Measurements from ENCODE around the gene RAMP1.

RAMP1 gene

GRCh38 chr2:237885931-237886684, 26.7 kb downstream of the RAMP1 start:
- no peak for TF ChIP-seq CTCF (IDR thresholded peaks at IDR 0.05; ENCODE audit: control insufficient read depth, insufficient read depth, low read depth, low read length, missing control alignments)
- H3K4me3 ChIP-seq (ENCODE audit: control insufficient read depth, low read depth, low read length) = no peak overlapping the region
- no peak for DNase-seq (ENCODE audit: low read depth)

- no peak for TF ChIP-seq CTCF (IDR thresholded peaks at IDR 0.05; ENCODE audit: control insufficient read depth, insufficient read depth, low read depth, low read length, missing control alignments)
- DNase-seq (ENCODE audit: low read depth) = no peak
- H3K4me3 ChIP-seq (ENCODE audit: control insufficient read depth, low read depth, low read length) = no peak overlapping the region
Measured at GRCh38 chr2:237886685-237887481, 27.5 kb downstream of the RAMP1 start.

- DNase-seq (ENCODE audit: low read depth) = peak; percentile 20
- no peak overlapping the region for H3K4me3 ChIP-seq (ENCODE audit: control insufficient read depth, low read depth, low read length)
- no peak for TF ChIP-seq CTCF (IDR thresholded peaks at IDR 0.05; ENCODE audit: control insufficient read depth, insufficient read depth, low read depth, low read length, missing control alignments)
Measured at GRCh38 chr2:237888389-237888788, 29.0 kb downstream of the RAMP1 start.

- TF ChIP-seq CTCF (IDR thresholded peaks at IDR 0.05; ENCODE audit: control insufficient read depth, insufficient read depth, low read depth, low read length, missing control alignments) = no peak
- DNase-seq (ENCODE audit: low read depth) = no peak
- H3K4me3 ChIP-seq (ENCODE audit: control insufficient read depth, low read depth, low read length) = no peak overlapping the region
Measured at GRCh38 chr2:237889016-237889415, 29.6 kb downstream of the RAMP1 start.

GRCh38 chr2:237889811-237890210, 30.4 kb downstream of the RAMP1 start:
- no peak for DNase-seq (ENCODE audit: low read depth)
- H3K4me3 ChIP-seq (ENCODE audit: control insufficient read depth, low read depth, low read length) = no peak overlapping the region
- no peak for TF ChIP-seq CTCF (IDR thresholded peaks at IDR 0.05; ENCODE audit: control insufficient read depth, insufficient read depth, low read depth, low read length, missing control alignments)

- TF ChIP-seq CTCF (IDR thresholded peaks at IDR 0.05; ENCODE audit: control insufficient read depth, insufficient read depth, low read depth, low read length, missing control alignments) = no peak
- no peak for DNase-seq (ENCODE audit: low read depth)
- H3K4me3 ChIP-seq (ENCODE audit: control insufficient read depth, low read depth, low read length) = no peak overlapping the region
Measured at GRCh38 chr2:237892478-237892877, 33.1 kb downstream of the RAMP1 start.

All from AG09309 (cell line).